Hematopoietic multipotent progenitor cell treated with erythropoietin and hydrocortisone succinate and interleukin-3 and kit ligand, for 6 days (in vitro differentiated cells): ENCODE measurements around the gene KCNJ5.

Experiments
- DNase-seq: peaks from one replicate; pipeline ENCODE4 v3.0.0-alpha.2; 2015

The KCNJ5 gene

GRCh38 chr11:128962896-128963295 lies 71.7 kb downstream of the KCNJ5 start:
- no peak for DNase-seq

GRCh38 chr11:128963744-128964325 lies 72.7 kb downstream of the KCNJ5 start:
- DNase-seq, result no peak

- DNase-seq, result no peak
Observed at GRCh38 chr11:128964463-128964930, 73.3 kb downstream of the KCNJ5 start.

GRCh38 chr11:128965485-128965884 lies 74.3 kb downstream of the KCNJ5 start:
- DNase-seq, result no peak

- no peak for DNase-seq
Observed at GRCh38 chr11:128967578-128967977, 76.4 kb downstream of the KCNJ5 start.

- no peak for DNase-seq
Observed at GRCh38 chr11:128968916-128969315, 77.8 kb downstream of the KCNJ5 start.
